Neural progenitor cell (in vitro differentiated cells): ENCODE measurements around the gene DPP7. TPM values are rescaled to one million over a fixed set of nuclear protein-coding genes. Genes with fewer than 3 reads are reported as not detected.

Source experiments
- DNase-seq: peaks from one replicate; pipeline ENCODE4 v3.0.0-alpha.2; 2016; ENCODE audit warnings: low spot score
- H2AFZ ChIP-seq: fragments of 200-600 bp; sonication (generic); replicated peaks from 2 replicates; pipeline ENCODE4 v1.6.1; 2016; ENCODE audit warnings: antibody characterized with exemption
- H3F3A ChIP-seq: fragments of 200-600 bp; sonication (generic); 2 replicates; pipeline ENCODE4 v1.6.1; 2016; ENCODE audit warnings: antibody characterized with exemption, low read depth
- H3K27ac ChIP-seq: fragments of 200-600 bp; sonication (generic); 2 replicates; pipeline ENCODE4 v1.5.1; 2016; ENCODE audit warnings: mild to moderate bottlenecking
- H3K27me3 ChIP-seq: fragments of 200-600 bp; sonication (generic); 2 replicates; pipeline ENCODE4 v1.6.1; 2016; ENCODE audit warnings: mild to moderate bottlenecking, moderate library complexity
- H3K36me3 ChIP-seq: fragments of 200-600 bp; sonication (generic); 2 replicates; pipeline ENCODE4 v1.5.1; 2016
- H3K4me1 ChIP-seq: fragments of 200-600 bp; sonication (generic); 2 replicates; pipeline ENCODE4 v1.6.1; 2016; ENCODE audit warnings: mixed run types
- H3K4me2 ChIP-seq: fragments of 200-600 bp; sonication (generic); 2 replicates; pipeline ENCODE4 v1.6.1; 2016
- H3K4me3 ChIP-seq: fragments of 200-600 bp; sonication (generic); 2 replicates; pipeline ENCODE4 v1.5.1; 2016
- H3K79me2 ChIP-seq: fragments of 200-600 bp; sonication (generic); 2 replicates; pipeline ENCODE4 v1.6.1; 2016; ENCODE audit warnings: low read depth
- H3K9ac ChIP-seq: fragments of 200-600 bp; sonication (generic); 2 replicates; pipeline ENCODE4 v1.6.1; 2016
- H3K9me3 ChIP-seq: fragments of 200-600 bp; sonication (generic); 2 replicates; pipeline ENCODE4 v1.5.1; 2016; ENCODE audit warnings: low read depth
- H4K20me1 ChIP-seq: fragments of 200-600 bp; sonication (generic); 2 replicates; pipeline ENCODE4 v1.6.1; 2016; ENCODE audit warnings: low read depth
- H3K27ac Mint-ChIP-seq: 3 replicates; pipeline ENCODE4 v1.8.0; 2021; ENCODE audit warnings: mixed read lengths
- H3K27me3 Mint-ChIP-seq: 2 replicates; pipeline ENCODE4 v1.8.0; 2022; ENCODE audit warnings: low read depth, mild to moderate bottlenecking, inconsistent platforms, moderate library complexity, mixed read lengths; ENCODE audit not compliant: insufficient read depth
- H3K36me3 Mint-ChIP-seq: 3 replicates; pipeline ENCODE4 v1.8.0; 2021; ENCODE audit warnings: mixed read lengths
- H3K4me1 Mint-ChIP-seq: 3 replicates; pipeline ENCODE4 v1.8.0; 2021; ENCODE audit warnings: mixed read lengths
- H3K4me3 Mint-ChIP-seq: 3 replicates; pipeline ENCODE4 v1.8.0; 2021; ENCODE audit warnings: mild to moderate bottlenecking, moderate library complexity, mixed read lengths
- H3K9me3 Mint-ChIP-seq: 3 replicates; pipeline ENCODE4 v1.8.0; 2020; ENCODE audit warnings: mixed read lengths
- CTCF ChIP-seq: fragments of 200-600 bp; sonication (generic); IDR thresholded peaks from 2 replicates; pipeline ENCODE4 v1.5.1; 2017; ENCODE audit warnings: antibody characterized with exemption, mild to moderate bottlenecking
- EZH2 ChIP-seq: fragments of 200-600 bp; sonication (generic); IDR thresholded peaks from 2 replicates; pipeline ENCODE4 v1.6.1; 2017; ENCODE audit warnings: antibody characterized with exemption, mild to moderate bottlenecking, moderate library complexity
- EZH2phosphoT487 ChIP-seq: fragments of 200-600 bp; sonication (generic); IDR thresholded peaks from 2 replicates; pipeline ENCODE4 v1.6.1; 2017; ENCODE audit warnings: antibody characterized with exemption
- total RNA-seq: library from RNA; depleted of rRNA; stranded (reverse); fragments of >200 nt; gene quantifications from 2 replicates; pipeline ENCODE4 v1.2.3, GENCODE V29; 2015; ENCODE audit warnings: low replicate concordance

The DPP7 gene
- total RNA-seq, 1 donor from 2014 or later, result 2.6 TPM

GRCh38 chr9:137097761-137098462, 16.6 kb downstream of the DPP7 start:
- H3K79me2 ChIP-seq, result no peaks in the 10 kb centered on the region
- no peaks in the 10 kb centered on the region for H3K27me3 ChIP-seq
- Mint-ChIP-seq H3K36me3 (peaks cover 8% of the 10 kb centered on the region), H3K9me3 (no peaks in the 10 kb centered on the region), H3K27ac (no peak overlapping the region), H3K27me3 (peaks cover 2% of the 10 kb centered on the region), H3K4me1 (no peaks in the 10 kb centered on the region), H3K4me3 (no peak overlapping the region)
- H4K20me1 ChIP-seq, result no peaks in the 10 kb centered on the region
- H3K4me2 ChIP-seq, result no peak overlapping the region
- no peaks in the 10 kb centered on the region for H3K36me3 ChIP-seq
- no peaks in the 10 kb centered on the region for H3K9me3 ChIP-seq
- no peak for TF ChIP-seq CTCF
- no peak for TF ChIP-seq EZH2phosphoT487
- no peak for TF ChIP-seq EZH2
- H3K27ac ChIP-seq, result no peak overlapping the region
- H3K4me3 ChIP-seq, result no peak overlapping the region
- no peak for DNase-seq
- no peak overlapping the region for H3K9ac ChIP-seq
- no peak overlapping the region for H2AFZ ChIP-seq
- peaks cover 12% of the 10 kb centered on the region for H3F3A ChIP-seq
- H3K4me1 ChIP-seq, result no peaks in the 10 kb centered on the region

GRCh38 chr9:137096785-137097546, 17.6 kb downstream of the DPP7 start:
- H4K20me1 ChIP-seq, result no peaks in the 10 kb centered on the region
- H2AFZ ChIP-seq, result no peak overlapping the region
- no peaks in the 10 kb centered on the region for H3K27me3 ChIP-seq
- Mint-ChIP-seq H3K4me1 (no peaks in the 10 kb centered on the region), H3K27ac (no peak overlapping the region), H3K36me3 (peaks cover 8% of the 10 kb centered on the region), H3K9me3 (no peaks in the 10 kb centered on the region), H3K27me3 (peaks cover 2% of the 10 kb centered on the region), H3K4me3 (no peak overlapping the region)
- peaks cover 6% of the 10 kb centered on the region for H3F3A ChIP-seq
- no peak overlapping the region for H3K4me3 ChIP-seq
- TF ChIP-seq EZH2phosphoT487, result no peak
- no peak for TF ChIP-seq EZH2
- no peak overlapping the region for H3K27ac ChIP-seq
- no peak overlapping the region for H3K9ac ChIP-seq
- H3K4me1 ChIP-seq, result no peaks in the 10 kb centered on the region
- no peaks in the 10 kb centered on the region for H3K9me3 ChIP-seq
- H3K79me2 ChIP-seq, result no peaks in the 10 kb centered on the region
- H3K36me3 ChIP-seq, result no peaks in the 10 kb centered on the region
- no peak for DNase-seq
- H3K4me2 ChIP-seq, result no peak overlapping the region

GRCh38 chr9:137095664-137096517, 18.6 kb downstream of the DPP7 start:
- no peak for DNase-seq
- H3K27me3 ChIP-seq, result no peaks in the 10 kb centered on the region
- H3K9me3 ChIP-seq, result no peaks in the 10 kb centered on the region
- H4K20me1 ChIP-seq, result no peaks in the 10 kb centered on the region
- H3K36me3 ChIP-seq, result no peaks in the 10 kb centered on the region
- no peak overlapping the region for H3K4me3 ChIP-seq
- no peak for TF ChIP-seq EZH2phosphoT487
- peaks cover 2% of the 10 kb centered on the region for H3K27me3 Mint-ChIP-seq
- H3K27ac Mint-ChIP-seq, result no peak overlapping the region
- H3K79me2 ChIP-seq, result no peaks in the 10 kb centered on the region
- H3K4me1 ChIP-seq, result no peaks in the 10 kb centered on the region
- H3K4me3 Mint-ChIP-seq, result no peak overlapping the region
- no peak overlapping the region for H3K27ac ChIP-seq
- H3K36me3 Mint-ChIP-seq, result peaks cover 8% of the 10 kb centered on the region
- H3F3A ChIP-seq, result no peaks in the 10 kb centered on the region
- H3K4me1 Mint-ChIP-seq, result no peaks in the 10 kb centered on the region
- no peak overlapping the region for H2AFZ ChIP-seq
- H3K4me2 ChIP-seq, result no peak overlapping the region
- no peak overlapping the region for H3K9ac ChIP-seq
- no peaks in the 10 kb centered on the region for H3K9me3 Mint-ChIP-seq

GRCh38 chr9:137089232-137089947, 25.1 kb downstream of the DPP7 start:
- no peaks in the 10 kb centered on the region for H4K20me1 ChIP-seq
- peak overlapping the region; percentile 38 for H3K4me3 Mint-ChIP-seq
- H3K36me3 ChIP-seq, result no peaks in the 10 kb centered on the region
- H3K36me3 Mint-ChIP-seq, result peaks cover 7% of the 10 kb centered on the region
- peaks cover 9% of the 10 kb centered on the region for H3K79me2 ChIP-seq
- H3K4me2 ChIP-seq, result no peak overlapping the region
- H3K9me3 ChIP-seq, result no peaks in the 10 kb centered on the region
- no peaks in the 10 kb centered on the region for H3K9me3 Mint-ChIP-seq
- H3K4me3 ChIP-seq, result no peak overlapping the region
- H3K27me3 ChIP-seq, result peaks cover 27% of the 10 kb centered on the region
- H3F3A ChIP-seq, result peaks cover 18% of the 10 kb centered on the region
- peaks cover 7% of the 10 kb centered on the region for H3K4me1 ChIP-seq
- H3K27ac Mint-ChIP-seq, result peak overlapping the region; percentile 34
- peaks cover 11% of the 10 kb centered on the region for H3K27me3 Mint-ChIP-seq
- DNase-seq, result no peak
- no peak overlapping the region for H3K9ac ChIP-seq
- no peak overlapping the region for H2AFZ ChIP-seq
- no peak overlapping the region for H3K27ac ChIP-seq
- TF ChIP-seq EZH2 (no peak), CTCF (no peak), EZH2phosphoT487 (no peak)
- H3K4me1 Mint-ChIP-seq, result peaks cover 16% of the 10 kb centered on the region
